GM19463 (cell line): Measurements from ENCODE around the gene SLC23A2.

Experiments used
- ATAC-seq: cut with Tn5 transposase; IDR thresholded peaks from one replicate; pipeline ENCODE4 v1.9.1; 2021; ENCODE audit warnings: mild to moderate bottlenecking, moderate library complexity; ENCODE audit not compliant: unreplicated experiment

The SLC23A2 gene

GRCh38 chr20:4828830-4829513 lies 172.3 kb downstream of the SLC23A2 start:
- no peak for ATAC-seq

GRCh38 chr20:4821590-4821989 lies 179.7 kb downstream of the SLC23A2 start:
- ATAC-seq: no peak

- no peak for ATAC-seq
Measured at GRCh38 chr20:4820806-4821518, 180.3 kb downstream of the SLC23A2 start.

- ATAC-seq: no peak
Measured at GRCh38 chr20:4819901-4820300, 181.4 kb downstream of the SLC23A2 start.

- ATAC-seq: no peak
Measured at GRCh38 chr20:4817230-4817671, 184.1 kb downstream of the SLC23A2 start.

- ATAC-seq: no peak
Measured at GRCh38 chr20:4815628-4816027, 185.7 kb downstream of the SLC23A2 start.

- peak; percentile 48 for ATAC-seq
Measured at GRCh38 chr20:4814696-4815252, 186.5 kb downstream of the SLC23A2 start.

- peak; percentile 40 for ATAC-seq
Measured at GRCh38 chr20:4813863-4814695, 187.2 kb downstream of the SLC23A2 start.

GRCh38 chr20:4813076-4813862 lies 188.0 kb downstream of the SLC23A2 start:
- peak; percentile 20 for ATAC-seq

GRCh38 chr20:4812641-4813075 lies 188.7 kb downstream of the SLC23A2 start:
- no peak for ATAC-seq

- ATAC-seq: no peak
Measured at GRCh38 chr20:4812216-4812615, 189.1 kb downstream of the SLC23A2 start.

GRCh38 chr20:4811661-4812181 lies 189.6 kb downstream of the SLC23A2 start:
- ATAC-seq: no peak

GRCh38 chr20:4811257-4811656 lies 190.1 kb downstream of the SLC23A2 start:
- no peak for ATAC-seq

- no peak for ATAC-seq
Measured at GRCh38 chr20:4810426-4811019, 190.8 kb downstream of the SLC23A2 start.

- peak; percentile 25 for ATAC-seq
Measured at GRCh38 chr20:4809707-4810106, 191.6 kb downstream of the SLC23A2 start.

GRCh38 chr20:4808872-4809271 lies 192.4 kb downstream of the SLC23A2 start:
- no peak for ATAC-seq

GRCh38 chr20:4805663-4806449 lies 195.5 kb downstream of the SLC23A2 start:
- ATAC-seq: no peak

- no peak for ATAC-seq
Measured at GRCh38 chr20:4802527-4802926, 198.8 kb downstream of the SLC23A2 start.
